ENCODE data around the gene STYXL2.

GRCh38 chr1:167138703-167139102 lies 44.8 kb downstream of the STYXL2 start:
- TF ChIP-seq CTCF (IDR thresholded peaks at IDR 0.05) (no peak), POLR2AphosphoS5 (IDR thresholded peaks at IDR 0.05; ENCODE audit: low read depth, low read length) (no peak)

All from Panc1 (cell line).